ENCODE results near the gene CCDC15. TPM values are rescaled to one million over a fixed set of nuclear protein-coding genes. Genes with fewer than 3 reads are reported as not detected.

CCDC15 gene
- total RNA-seq, 4 donors from 2014 or later = 0.42 to 1.6 (median 0.60) TPM

GRCh38 chr11:125072961-125073590 is 119.1 kb downstream of the CCDC15 start:
- TF ChIP-seq EP300 (IDR thresholded peaks at IDR 0.05) = no peak
- no peak for TF ChIP-seq POLR2A (IDR thresholded peaks at IDR 0.05; ENCODE audit: low read depth)
- no peak for TF ChIP-seq POLR2AphosphoS5 (IDR thresholded peaks at IDR 0.05)
- no peak for TF ChIP-seq CTCF (IDR thresholded peaks at IDR 0.05)
- WGBS = 93% methylated on average over 6 of the region's 12 CpGs
- intact Hi-C loops (cut with DNase I) = no loop called here
- no peaks in the 10 kb centered on the region for H3K9me3 ChIP-seq
- peak overlapping the region in 2 of 4 donors; percentile 1 to 20 for H3K27ac ChIP-seq (replicated peaks in 1 of 4)
- no peaks in the 10 kb centered on the region for H3K36me3 ChIP-seq
- H3K27me3 ChIP-seq = peaks cover 0 to 55% (median 0%) of the 10 kb centered on the region in 4 donors
- DNase-seq (ENCODE audit: extremely low spot score) = no peak
- H3K4me1 ChIP-seq = peaks cover 0 to 16% (median 3%) of the 10 kb centered on the region in 4 donors
- H3K4me3 ChIP-seq = no peak overlapping the region

- 87% methylated on average over 19 of the region's 19 CpGs for WGBS
- Histone ChIP-seq H3K4me3 (no peak overlapping the region), H3K27me3 (peaks cover 0 to 55% (median 0%) of the 10 kb centered on the region in 4 donors), H3K4me1 (peaks cover 0 to 16% (median 3%) of the 10 kb centered on the region in 4 donors), H3K36me3 (no peaks in the 10 kb centered on the region), H3K27ac (replicated peaks in 1 of 4) (no peak overlapping the region), H3K9me3 (no peaks in the 10 kb centered on the region)
- TF ChIP-seq POLR2AphosphoS5 (IDR thresholded peaks at IDR 0.05) (no peak), POLR2A (IDR thresholded peaks at IDR 0.05; ENCODE audit: low read depth) (no peak), EP300 (IDR thresholded peaks at IDR 0.05) (no peak), CTCF (IDR thresholded peaks at IDR 0.05) (no peak)
- intact Hi-C loops (cut with DNase I) = no loop called here
- no peak for DNase-seq (ENCODE audit: extremely low spot score)
These were observed 119.8 kb downstream of the CCDC15 start for GRCh38 chr11:125073616-125074483.

GRCh38 chr11:125074511-125075241 is 120.7 kb downstream of the CCDC15 start:
- no peaks in the 10 kb centered on the region for H3K9me3 ChIP-seq
- TF ChIP-seq POLR2A (IDR thresholded peaks at IDR 0.05; ENCODE audit: low read depth) = no peak
- TF ChIP-seq POLR2AphosphoS5 (IDR thresholded peaks at IDR 0.05) = no peak
- TF ChIP-seq CTCF (IDR thresholded peaks at IDR 0.05) = no peak
- no peak for TF ChIP-seq EP300 (IDR thresholded peaks at IDR 0.05)
- H3K4me3 ChIP-seq = no peak overlapping the region
- DNase-seq (ENCODE audit: extremely low spot score) = no peak
- no peak overlapping the region for H3K27ac ChIP-seq (replicated peaks in 1 of 4)
- peaks cover 0 to 16% (median 3%) of the 10 kb centered on the region in 4 donors for H3K4me1 ChIP-seq
- no peaks in the 10 kb centered on the region for H3K36me3 ChIP-seq
- intact Hi-C loops (cut with DNase I) = no loop called here
- H3K27me3 ChIP-seq = peaks cover 0 to 53% (median 0%) of the 10 kb centered on the region in 4 donors
- 95% methylated on average over 7 of the region's 11 CpGs for WGBS

GRCh38 chr11:125075242-125075625 is 121.2 kb downstream of the CCDC15 start:
- Histone ChIP-seq H3K27me3 (peaks cover 0 to 50% (median 0%) of the 10 kb centered on the region in 4 donors), H3K36me3 (no peaks in the 10 kb centered on the region), H3K9me3 (no peaks in the 10 kb centered on the region), H3K27ac (replicated peaks in 1 of 4) (no peak overlapping the region), H3K4me3 (no peak overlapping the region), H3K4me1 (peaks cover 0 to 16% (median 3%) of the 10 kb centered on the region in 4 donors)
- intact Hi-C loops (cut with DNase I) = no loop called here
- DNase-seq (ENCODE audit: extremely low spot score) = no peak
- TF ChIP-seq EP300 (IDR thresholded peaks at IDR 0.05) = no peak
- TF ChIP-seq POLR2AphosphoS5 (IDR thresholded peaks at IDR 0.05) = no peak
- WGBS = 84% methylated on average over 4 of the region's 7 CpGs

Data from esophagus muscularis mucosa (tissue), 4 donors.